H1 (cell line): Measurements from ENCODE around the gene PELI2. TPM values are rescaled to one million over a fixed set of nuclear protein-coding genes. Genes with fewer than 3 reads are reported as not detected.

Source experiments
- CTCF ChIA-PET: fragments of 300-600 bp; sonication (Branson Sonifier 250); formaldehyde crosslinking; loops from one replicate; lab custom pipeline; 2021; ENCODE audit not compliant: partially characterized antibody; lab: Charles Lee
- POLR2A ChIA-PET: fragments of 300-600 bp; sonication (Branson Sonifier 250); formaldehyde crosslinking; loops from one replicate; lab custom pipeline; 2021; ENCODE audit warnings: inconsistent platforms; ENCODE audit not compliant: partially characterized antibody; lab: Charles Lee
- DNase-seq, 2 experiments: peaks; one replicate each; pipeline versions ENCODE4 v3.0.0 to v3.0.0-alpha.2; 2010 to 2022; ENCODE audit warnings: low spot score in 2 of 2, low read depth in 1 of 2, mixed read lengths in 1 of 2
- FAIRE-seq: peaks from 2 replicates; lab custom pipeline; 2011; peaks lifted over from hg19 to GRCh38; lab: Jason Lieb, UNC
- H2AFZ ChIP-seq: 2 replicates; pipeline ENCODE4 v1.8.1; 2012; ENCODE audit warnings: low read length, inconsistent platforms
- H2AK5ac ChIP-seq: 2 replicates; pipeline ENCODE4 v1.6.1; 2013; ENCODE audit warnings: low read depth, low read length
- H2BK120ac ChIP-seq: replicated peaks from 2 replicates; pipeline ENCODE3; 2013; ENCODE audit warnings: low read depth, low read length, inconsistent platforms
- H2BK12ac ChIP-seq: 2 replicates; pipeline ENCODE4 v1.6.1; 2013; ENCODE audit warnings: low read depth, low read length
- H2BK15ac ChIP-seq: 2 replicates; pipeline ENCODE4 v1.6.1; 2013; ENCODE audit warnings: low read length
- H2BK20ac ChIP-seq: 2 replicates; pipeline ENCODE4 v1.6.1; 2013; ENCODE audit warnings: low read length
- H2BK5ac ChIP-seq: 2 replicates; pipeline ENCODE4 v1.6.1; 2013; ENCODE audit warnings: low read depth, low read length
- H3K14ac ChIP-seq: 2 replicates; pipeline ENCODE4 v1.6.1; 2013; ENCODE audit warnings: inconsistent platforms; ENCODE audit not compliant: insufficient read length
- H3K18ac ChIP-seq: 2 replicates; pipeline ENCODE4 v1.6.1; 2013; ENCODE audit warnings: low read length; ENCODE audit errors: extremely low read depth
- H3K23ac ChIP-seq: 2 replicates; pipeline ENCODE4 v1.6.1; 2013; ENCODE audit warnings: inconsistent platforms; ENCODE audit not compliant: insufficient read length
- H3K23me2 ChIP-seq: 2 replicates; pipeline ENCODE4 v1.6.1; 2013; ENCODE audit warnings: low read depth, low read length
- H3K27ac ChIP-seq: 2 replicates; pipeline ENCODE4 v1.6.1; 2011; ENCODE audit warnings: low read depth, low read length, inconsistent platforms
- H3K27me3 ChIP-seq, 4 experiments: replicated peaks in 1 of 4; 1 replicate in 1 of 4; 2 replicates in 3 of 4; pipeline versions ENCODE4 v1.6.1 to v1.8.1; 2011 to 2013; ENCODE audit warnings: low read length in 3 of 4, mild to moderate bottlenecking in 3 of 4, inconsistent platforms in 2 of 4, mixed read lengths in 2 of 4, moderate library complexity in 1 of 4; ENCODE audit not compliant: control insufficient read depth in 3 of 4, insufficient read depth in 3 of 4; ENCODE audit errors: extremely low read depth in 1 of 4
- H3K36me3 ChIP-seq, 4 experiments: 2 replicates each; pipeline versions ENCODE4 v1.6.1 to v1.8.1; 2011 to 2013; ENCODE audit warnings: mild to moderate bottlenecking in 4 of 4, low read length in 3 of 4, moderate library complexity in 2 of 4, control low read depth in 1 of 4, inconsistent platforms in 1 of 4; ENCODE audit not compliant: insufficient read depth in 4 of 4, control insufficient read depth in 2 of 4
- H3K4ac ChIP-seq: replicated peaks from 2 replicates; pipeline ENCODE3; 2013; ENCODE audit warnings: low read length, low read depth, mixed read lengths, inconsistent platforms; ENCODE audit not compliant: insufficient read length
- H3K4me1 ChIP-seq, 4 experiments: replicated peaks in 1 of 4; 1 replicate in 1 of 4; 2 replicates in 3 of 4; pipeline versions ENCODE4 v1.6.1 to v1.8.1; 2011 to 2013; ENCODE audit warnings: low read length in 3 of 4, inconsistent platforms in 2 of 4, mixed read lengths in 1 of 4; ENCODE audit not compliant: insufficient read depth in 4 of 4, control insufficient read depth in 3 of 4
- H3K4me2 ChIP-seq, 2 experiments: 2 replicates each; pipeline versions ENCODE4 v1.6.1 to v1.8.1; 2011 to 2013; ENCODE audit warnings: low read depth in 2 of 2, low read length in 2 of 2, control low read depth in 1 of 2, inconsistent platforms in 1 of 2, mild to moderate bottlenecking in 1 of 2; ENCODE audit not compliant: insufficient read depth in 1 of 2
- H3K4me3 ChIP-seq, 4 experiments: fragments of 200-600, 300-600 bp in 1 of 4; sonication (generic), shearing (Covaris generic), sonication (Bioruptor Twin) in 1 of 4; 2 replicates each; pipeline versions ENCODE4 v1.5.1 to v1.8.1; 2011 to 2016; ENCODE audit warnings: low read length in 4 of 4, low read depth in 3 of 4, control low read depth in 2 of 4, inconsistent platforms in 2 of 4, mild to moderate bottlenecking in 2 of 4, mixed read lengths in 1 of 4, moderate library complexity in 1 of 4; ENCODE audit not compliant: insufficient read depth in 2 of 4; ENCODE audit errors: extremely low read depth in 1 of 4
- H3K56ac ChIP-seq: replicated peaks from 2 replicates; pipeline ENCODE3; 2013; ENCODE audit warnings: low read depth, mild to moderate bottlenecking, mixed read lengths, low read length, inconsistent platforms; ENCODE audit not compliant: insufficient read length
- H3K79me1 ChIP-seq: 2 replicates; pipeline ENCODE4 v1.6.1; 2013; ENCODE audit warnings: low read depth, low read length, control low read depth
- H3K79me2 ChIP-seq, 2 experiments: 2 replicates each; pipeline versions ENCODE4 v1.6.1 to v1.8.1; 2012 to 2013; ENCODE audit warnings: low read length in 2 of 2, mild to moderate bottlenecking in 2 of 2, inconsistent platforms in 1 of 2; ENCODE audit not compliant: insufficient read depth in 2 of 2, control insufficient read depth in 1 of 2
- H3K9ac ChIP-seq, 4 experiments: replicated peaks in 1 of 4; 1 replicate in 1 of 4; 2 replicates in 3 of 4; pipeline versions ENCODE4 v1.6.1 to v1.8.1; 2011 to 2013; ENCODE audit warnings: low read depth in 3 of 4, low read length in 3 of 4, control low read depth in 2 of 4, mild to moderate bottlenecking in 2 of 4, moderate library complexity in 2 of 4, inconsistent platforms in 1 of 4; ENCODE audit errors: extremely low read depth in 1 of 4
- H3K9me3 ChIP-seq, 2 experiments: 2 replicates each; pipeline versions ENCODE4 v1.6.1 to v1.8.1; 2012 to 2013; ENCODE audit warnings: mild to moderate bottlenecking in 2 of 2, moderate library complexity in 2 of 2, control low read depth in 1 of 2, inconsistent platforms in 1 of 2, low read depth in 1 of 2, low read length in 1 of 2, mixed read lengths in 1 of 2; ENCODE audit not compliant: insufficient read depth in 2 of 2
- H4K20me1 ChIP-seq, 2 experiments: replicated peaks in 1 of 2; 2 replicates each; pipeline versions ENCODE3 to v1.8.1; 2011 to 2013; ENCODE audit warnings: inconsistent platforms in 2 of 2, low read length in 2 of 2, mild to moderate bottlenecking in 1 of 2; ENCODE audit not compliant: insufficient read depth in 2 of 2, control insufficient read depth in 1 of 2
- H4K5ac ChIP-seq: 2 replicates; pipeline ENCODE4 v1.6.1; 2013; ENCODE audit warnings: low read length, low read depth, mixed read lengths, inconsistent platforms; ENCODE audit not compliant: insufficient read length
- H4K8ac ChIP-seq: 2 replicates; pipeline ENCODE4 v1.8.0; 2013; ENCODE audit warnings: mild to moderate bottlenecking, moderate library complexity, low read length, inconsistent platforms; ENCODE audit not compliant: insufficient read depth; ENCODE audit errors: extremely low read depth
- H4K91ac ChIP-seq: replicated peaks from 2 replicates; pipeline ENCODE3; 2013; ENCODE audit warnings: low read length, mixed read lengths, inconsistent platforms; ENCODE audit not compliant: insufficient read length
- WGBS, 2 experiments: shearing (Covaris generic) in 1 of 2; methylation state at CpG; one replicate each; pipeline versions ENCODE4 v1.1.6 to v1.1.7; 2013 to 2015; ENCODE audit warnings: low lambda C conversion rate in 2 of 2, mixed read lengths in 2 of 2, inconsistent platforms in 1 of 2, low coverage in 1 of 2, missing lambda C conversion rate in 1 of 2; ENCODE audit not compliant: insufficient replicate concordance in 2 of 2, insufficient coverage in 1 of 2, insufficient read length in 1 of 2; ENCODE audit errors: extremely low coverage in 1 of 2, missing lambda C conversion rate in 1 of 2; 5-methylcytosine and 5-hydroxymethylcytosine counted together
- polyA plus RNA-seq, 7 experiments: library from polyadenylated mRNA; depleted of rRNA in 3 of 7; stranded (reverse) in 5 of 7; unstranded in 2 of 7; fragments of >200 nt in 5 of 7; fragments of 200-250 nt in 2 of 7; gene quantifications; 1 replicate in 5 of 7; 2 replicates in 1 of 7; 4 replicates in 1 of 7; pipeline versions ENCODE4 v1.2.1 to v1.2.3, GENCODE V29; 2011 to 2013; ENCODE audit warnings: missing spikeins in 2 of 7, mixed read lengths in 2 of 7
- total RNA-seq: library from RNA; stranded (reverse); fragmentation: NEBNext Ultra II Directional; extraction: Animal tissue kit (Norgen Biotek cat#: 25700); gene quantifications from 2 replicates; pipeline ENCODE4 v1.2.1, GENCODE V29; 2021

The PELI2 gene
- total and polyA plus RNA-seq, 2 of the 8 experiments (the other 6 are each of a cell fraction or from before 2014, with no cell fraction given) = 14.6 to 25.7 TPM

GRCh38 chr14:56143025-56143424, 24.8 kb downstream of the PELI2 start:
- H2BK120ac ChIP-seq = no peak overlapping the region
- peaks cover 0 to 5% of the 10 kb centered on the region in 2 experiments for H4K20me1 ChIP-seq
- H3K14ac ChIP-seq = no peak overlapping the region
- no peaks in the 10 kb centered on the region for H3K27me3 ChIP-seq
- H2AK5ac ChIP-seq = no peak overlapping the region
- H4K91ac ChIP-seq = no peak overlapping the region
- no peak overlapping the region for H3K56ac ChIP-seq
- no peak overlapping the region for H2AFZ ChIP-seq
- no peak overlapping the region for H4K8ac ChIP-seq
- no peak overlapping the region for H3K4ac ChIP-seq
- FAIRE-seq (no peak), DNase-seq (no peak)
- peaks cover 0 to 95% of the 10 kb centered on the region in 2 experiments; a peak in 3 of 4 replicates for H3K79me2 ChIP-seq
- H3K9me3 ChIP-seq = no peaks in the 10 kb centered on the region
- H3K23ac ChIP-seq = no peak overlapping the region
- H3K9ac ChIP-seq = no peak overlapping the region
- WGBS, 2 experiments = 100% methylated on average over 1 of the region's 1 CpG; no CpG with 5 or more reads in 1 of the 2 experiments
- no peaks in the 10 kb centered on the region; the same call in 1 of the 2 replicates for H3K79me1 ChIP-seq
- H2BK15ac ChIP-seq = no peak overlapping the region
- ChIA-PET CTCF (interaction anchor here (0.6 kb wide), 1 partner anchor 134 kb away, joined by 3 read pairs; no protein-coding TSS in a partner anchor), POLR2A (no interaction called here)
- peaks cover 0 to 9% (median 7%) of the 10 kb centered on the region in 4 experiments; a peak in 4 of 7 replicates for H3K4me1 ChIP-seq
- H3K4me2 ChIP-seq = no peak overlapping the region
- no peak overlapping the region for H2BK12ac ChIP-seq
- H3K36me3 ChIP-seq = no peaks in the 10 kb centered on the region
- H2BK20ac ChIP-seq = no peak overlapping the region
- H2BK5ac ChIP-seq = no peak overlapping the region
- no peak overlapping the region for H4K5ac ChIP-seq
- H3K27ac ChIP-seq = no peak overlapping the region
- no peak overlapping the region for H3K18ac ChIP-seq
- H3K4me3 ChIP-seq = no peak overlapping the region
- H3K23me2 ChIP-seq = no peaks in the 10 kb centered on the region
